Mucosa of descending colon (tissue), 3 donors: ENCODE results near the gene ZNF385D. TPM values are rescaled to one million over a fixed set of nuclear protein-coding genes. Genes with fewer than 3 reads are reported as not detected.

ENCODE experiments used
- ATAC-seq: fragments of 200-7000 bp; cut with Tn5 transposase; one replicate; pipeline ENCODE4 v1.9.1; 2020; ENCODE audit warnings: mild to moderate bottlenecking, moderate library complexity
- DNase-seq, 3 donors: peaks; one replicate each; pipeline ENCODE4 v3.0.0-alpha.2; 2020
- H3K36me3 ChIP-seq: fragments of 200-600 bp; one replicate; pipeline ENCODE4 v1.8.0; 2021; ENCODE audit warnings: low read depth, mild to moderate bottlenecking
- H3K4me1 ChIP-seq: fragments of 200-600 bp; one replicate; pipeline ENCODE4 v1.8.0; 2021; ENCODE audit warnings: low read depth, mild to moderate bottlenecking
- H3K4me3 ChIP-seq: fragments of 200-600 bp; one replicate; pipeline ENCODE4 v1.8.0; 2021; ENCODE audit warnings: mild to moderate bottlenecking
- H3K9me3 ChIP-seq: fragments of 200-600 bp; one replicate; pipeline ENCODE4 v1.8.0; 2021; ENCODE audit warnings: mild to moderate bottlenecking
- CTCF ChIP-seq: fragments of 200-600 bp; IDR thresholded peaks from one replicate; pipeline ENCODE4 v1.8.0; 2022; ENCODE audit warnings: antibody characterized with exemption, mild to moderate bottlenecking
- intact Hi-C, 2 donors: fragments of 100-400 bp; cut with DNase I in 1 of 2; cut with micrococcal nuclease in 1 of 2; formaldehyde crosslinking; loops; one replicate each; pipeline versions ENCODE4 v1.11.0 to v1.11.1; 2022; cut with DNase I, micrococcal nuclease
- total RNA-seq, 3 donors: library from RNA; stranded (reverse); fragmentation: NEBNext Ultra II Directional in 2 of 3; extraction: Animal tissue kit (Norgen Biotek cat#: 25700) in 2 of 3; gene quantifications; one replicate each; pipeline versions ENCODE4 v1.2.1 to v1.2.4, GENCODE V29; 2021 to 2023
- donor health status: DM: no; HTN: no; CAD: no; lungs with moderate emphysema.
- donor health status: DM: no; HTN: no; CAD: no.
- donor health status: DM: no; HTN: yes; CAD: no.

ZNF385D gene
- total RNA-seq, 3 donors from 2014 or later, result 1.9 to 3.1 (median 2.8) TPM

DNA sequence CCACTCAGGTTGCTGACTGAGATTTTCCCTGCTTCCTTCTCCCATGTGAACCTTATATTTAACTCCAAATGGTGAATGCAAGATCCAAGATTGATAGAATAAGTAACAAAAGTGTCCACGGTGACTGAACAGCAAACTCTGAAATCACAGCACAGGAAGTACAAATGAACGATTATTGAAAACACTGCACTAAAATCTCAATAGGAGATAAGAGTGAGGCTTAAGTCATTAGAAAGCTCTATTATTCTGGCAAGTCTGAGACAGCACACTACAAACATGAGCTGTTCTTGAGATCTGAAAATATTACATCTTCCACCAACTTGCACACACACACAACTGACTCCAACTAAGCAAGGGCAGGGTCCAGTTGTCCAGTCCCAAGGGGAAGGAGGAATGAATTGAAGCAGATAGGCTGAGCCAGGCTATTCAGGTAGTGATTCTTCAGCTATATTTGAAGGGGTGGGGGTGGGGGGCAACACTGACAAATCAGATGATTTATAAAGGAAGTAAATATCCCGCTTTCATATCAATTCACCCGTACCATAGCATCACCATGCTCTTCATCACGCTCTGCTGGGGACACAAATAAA, 2.9 kb downstream of the ZNF385D start:
- Histone ChIP-seq H3K4me1 (no peaks in the 10 kb centered on the region), H3K9me3 (peaks cover 4% of the 10 kb centered on the region), H3K4me3 (no peak overlapping the region), H3K36me3 (no peaks in the 10 kb centered on the region)
- TF ChIP-seq CTCF, result no peak
- intact Hi-C loops, result no loop called here
- ATAC-seq (no peak), DNase-seq (no peak)

DNA sequence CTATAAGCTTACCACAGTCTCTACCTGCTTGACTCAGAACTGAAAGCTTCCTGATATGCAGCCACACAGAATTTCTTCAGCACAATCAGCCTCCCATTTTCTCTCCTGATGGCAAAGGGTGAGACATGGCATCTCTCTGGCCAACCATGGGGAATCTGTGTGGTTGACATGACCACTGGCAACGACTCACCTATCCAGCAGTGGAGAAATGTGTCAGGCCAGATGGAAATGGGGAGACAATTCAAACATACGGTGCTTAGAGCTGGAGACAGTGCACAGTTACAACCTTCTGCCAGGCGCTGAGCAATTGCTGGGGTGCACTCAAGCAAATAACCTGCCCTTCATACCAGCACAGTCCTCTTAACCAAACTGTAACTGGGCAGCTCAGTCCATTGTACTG, 3.6 kb downstream of the ZNF385D start:
- Histone ChIP-seq H3K4me1 (no peaks in the 10 kb centered on the region), H3K9me3 (peaks cover 4% of the 10 kb centered on the region), H3K36me3 (no peaks in the 10 kb centered on the region), H3K4me3 (no peak overlapping the region)
- ATAC-seq (no peak), DNase-seq (no peak)
- intact Hi-C loops, result no loop called here
- no peak for TF ChIP-seq CTCF

- Histone ChIP-seq H3K4me3 (no peak overlapping the region), H3K36me3 (no peaks in the 10 kb centered on the region), H3K9me3 (peaks cover 4% of the 10 kb centered on the region), H3K4me1 (no peaks in the 10 kb centered on the region)
- intact Hi-C loops, result no loop called here
- no peak for ATAC-seq
- DNase-seq, result no peak
- no peak for TF ChIP-seq CTCF
These were observed 5.0 kb downstream of the ZNF385D start for GRCh38 chr3:21745966-21746365.

DNA sequence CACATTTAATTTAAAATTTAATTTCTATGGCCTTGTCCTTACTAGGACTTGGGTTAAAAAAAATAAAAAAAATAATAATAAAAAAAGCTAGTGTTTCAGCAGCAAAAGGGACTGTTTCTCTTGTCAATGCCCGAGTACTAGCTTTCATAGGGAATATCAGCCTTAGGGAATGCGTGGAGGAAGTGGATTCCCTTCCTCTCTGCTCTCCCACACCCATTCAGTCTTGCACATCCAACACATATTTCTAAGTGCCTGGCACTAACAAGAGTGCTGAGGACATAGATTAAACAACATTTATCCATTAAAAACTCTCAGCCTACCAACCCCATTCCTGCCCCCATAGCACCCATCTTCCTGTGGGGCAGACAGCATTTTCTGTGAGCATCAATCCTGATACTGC, 6.2 kb downstream of the ZNF385D start:
- no peak for DNase-seq
- no peak overlapping the region for H3K4me3 ChIP-seq
- ATAC-seq, result no peak
- H3K36me3 ChIP-seq, result no peaks in the 10 kb centered on the region
- no peaks in the 10 kb centered on the region for H3K4me1 ChIP-seq
- H3K9me3 ChIP-seq, result peaks cover 4% of the 10 kb centered on the region
- TF ChIP-seq CTCF, result no peak
- intact Hi-C loops, result no loop called here

- TF ChIP-seq CTCF, result no peak
- no peaks in the 10 kb centered on the region for H3K36me3 ChIP-seq
- no peak overlapping the region for H3K4me3 ChIP-seq
- ATAC-seq (no peak), DNase-seq (no peak)
- H3K9me3 ChIP-seq, result peaks cover 7% of the 10 kb centered on the region
- H3K4me1 ChIP-seq, result no peaks in the 10 kb centered on the region
- intact Hi-C loops, result no loop called here
These were observed 11.9 kb downstream of the ZNF385D start for GRCh38 chr3:21738935-21739702.
